ENCODE measurements around the gene DRGX.

GRCh38 chr10:49367600-49367999, 28.3 kb downstream of the DRGX start:
- no peak for TF ChIP-seq POLR2A (IDR thresholded peaks at IDR 0.05; ENCODE audit: low read length)
- TF ChIP-seq GATA1 (IDR thresholded peaks at IDR 0.05; ENCODE audit: low read depth, low read length): no peak
